Occipital lobe (tissue), 2 donors: ENCODE data around the gene PRKCQ. TPM values are rescaled to one million over a fixed set of nuclear protein-coding genes. Genes with fewer than 3 reads are reported as not detected.
"Not testable (repeated sequence)": the region's sequence is repeated elsewhere in the genome, so short reads cannot be mapped to it uniquely, and the experiment has no call there.

Source experiments
- DNase-seq: peaks from one replicate; lab custom pipeline; 2025; lab: John Stamatoyannopoulos, UW
- total RNA-seq: library from RNA; depleted of rRNA; stranded (reverse); fragments of >200 nt; gene quantifications from one replicate; pipeline ENCODE4 v1.2.3, GENCODE V29; 2014

The PRKCQ gene
- total RNA-seq, 1 donor from 2014 or later, result 1.4 TPM

GRCh38 chr10:6493521-6494441 is 86.3 kb downstream of the PRKCQ start:
- no peak for DNase-seq

- no peak for DNase-seq
Measured at GRCh38 chr10:6492896-6493295, 87.2 kb downstream of the PRKCQ start.

- no peak for DNase-seq
Measured at GRCh38 chr10:6491841-6492609, 88.1 kb downstream of the PRKCQ start.

- DNase-seq, result no peak
Measured at GRCh38 chr10:6490614-6491013, 89.5 kb downstream of the PRKCQ start.

- DNase-seq, result no peak
Measured at GRCh38 chr10:6487920-6488319, 92.2 kb downstream of the PRKCQ start.

- DNase-seq, result no peak
Measured at GRCh38 chr10:6486309-6486708, 93.8 kb downstream of the PRKCQ start.

GRCh38 chr10:6482737-6483357 is 97.2 kb downstream of the PRKCQ start:
- DNase-seq, result no peak

- DNase-seq, result no peak
Measured at GRCh38 chr10:6478722-6479121, 101.4 kb downstream of the PRKCQ start.

- no peak for DNase-seq
Measured at GRCh38 chr10:6476989-6477388, 103.1 kb downstream of the PRKCQ start.

GRCh38 chr10:6474871-6475270 is 105.2 kb downstream of the PRKCQ start:
- DNase-seq, result no peak

GRCh38 chr10:6473901-6474370 is 106.1 kb downstream of the PRKCQ start:
- no peak for DNase-seq

GRCh38 chr10:6473430-6473829 is 106.6 kb downstream of the PRKCQ start:
- no peak for DNase-seq

GRCh38 chr10:6472710-6473005 is 107.4 kb downstream of the PRKCQ start:
- not testable (repeated sequence) for DNase-seq

- no peak for DNase-seq
Measured at GRCh38 chr10:6470894-6471618, 109.0 kb downstream of the PRKCQ start.

- no peak for DNase-seq
Measured at GRCh38 chr10:6469661-6470060, 110.4 kb downstream of the PRKCQ start.

- DNase-seq, result no peak
Measured at GRCh38 chr10:6465854-6466601, 114.0 kb downstream of the PRKCQ start.

- no peak for DNase-seq
Measured at GRCh38 chr10:6465437-6465836, 114.6 kb downstream of the PRKCQ start.

- no peak for DNase-seq
Measured at GRCh38 chr10:6464862-6465430, 115.1 kb downstream of the PRKCQ start.

- no peak for DNase-seq
Measured at GRCh38 chr10:6463366-6463765, 116.7 kb downstream of the PRKCQ start.

GRCh38 chr10:6461961-6462360 is 118.1 kb downstream of the PRKCQ start:
- DNase-seq, result no peak
